H1 (cell line): ENCODE measurements around the gene GSTO1. TPM values are rescaled to one million over a fixed set of nuclear protein-coding genes. Genes with fewer than 3 reads are reported as not detected.
A peak's percentile ranks its signal among the peaks of the same experiment; 100 is the strongest.

Experiments used
- CTCF ChIA-PET: fragments of 300-600 bp; sonication (Branson Sonifier 250); formaldehyde crosslinking; loops from one replicate; lab custom pipeline; 2021; ENCODE audit not compliant: partially characterized antibody; lab: Charles Lee
- POLR2A ChIA-PET: fragments of 300-600 bp; sonication (Branson Sonifier 250); formaldehyde crosslinking; loops from one replicate; lab custom pipeline; 2021; ENCODE audit warnings: inconsistent platforms; ENCODE audit not compliant: partially characterized antibody; lab: Charles Lee
- DNase-seq, 2 experiments: peaks; one replicate each; pipeline versions ENCODE4 v3.0.0 to v3.0.0-alpha.2; 2010 to 2022; ENCODE audit warnings: low spot score in 2 of 2, low read depth in 1 of 2, mixed read lengths in 1 of 2
- FAIRE-seq: peaks from 2 replicates; lab custom pipeline; 2011; peaks lifted over from hg19 to GRCh38; lab: Jason Lieb, UNC
- H2AFZ ChIP-seq: 2 replicates; pipeline ENCODE4 v1.8.1; 2012; ENCODE audit warnings: low read length, inconsistent platforms
- H2AK5ac ChIP-seq: 2 replicates; pipeline ENCODE4 v1.6.1; 2013; ENCODE audit warnings: low read depth, low read length
- H2BK120ac ChIP-seq: replicated peaks from 2 replicates; pipeline ENCODE3; 2013; ENCODE audit warnings: low read depth, low read length, inconsistent platforms
- H2BK12ac ChIP-seq: 2 replicates; pipeline ENCODE4 v1.6.1; 2013; ENCODE audit warnings: low read depth, low read length
- H2BK15ac ChIP-seq: 2 replicates; pipeline ENCODE4 v1.6.1; 2013; ENCODE audit warnings: low read length
- H2BK20ac ChIP-seq: 2 replicates; pipeline ENCODE4 v1.6.1; 2013; ENCODE audit warnings: low read length
- H2BK5ac ChIP-seq: 2 replicates; pipeline ENCODE4 v1.6.1; 2013; ENCODE audit warnings: low read depth, low read length
- H3K14ac ChIP-seq: 2 replicates; pipeline ENCODE4 v1.6.1; 2013; ENCODE audit warnings: inconsistent platforms; ENCODE audit not compliant: insufficient read length
- H3K18ac ChIP-seq: 2 replicates; pipeline ENCODE4 v1.6.1; 2013; ENCODE audit warnings: low read length; ENCODE audit errors: extremely low read depth
- H3K23ac ChIP-seq: 2 replicates; pipeline ENCODE4 v1.6.1; 2013; ENCODE audit warnings: inconsistent platforms; ENCODE audit not compliant: insufficient read length
- H3K23me2 ChIP-seq: 2 replicates; pipeline ENCODE4 v1.6.1; 2013; ENCODE audit warnings: low read depth, low read length
- H3K27ac ChIP-seq: 2 replicates; pipeline ENCODE4 v1.6.1; 2011; ENCODE audit warnings: low read depth, low read length, inconsistent platforms
- H3K27me3 ChIP-seq, 4 experiments: replicated peaks in 1 of 4; 1 replicate in 1 of 4; 2 replicates in 3 of 4; pipeline versions ENCODE4 v1.6.1 to v1.8.1; 2011 to 2013; ENCODE audit warnings: low read length in 3 of 4, mild to moderate bottlenecking in 3 of 4, inconsistent platforms in 2 of 4, mixed read lengths in 2 of 4, moderate library complexity in 1 of 4; ENCODE audit not compliant: control insufficient read depth in 3 of 4, insufficient read depth in 3 of 4; ENCODE audit errors: extremely low read depth in 1 of 4
- H3K36me3 ChIP-seq, 4 experiments: 2 replicates each; pipeline versions ENCODE4 v1.6.1 to v1.8.1; 2011 to 2013; ENCODE audit warnings: mild to moderate bottlenecking in 4 of 4, low read length in 3 of 4, moderate library complexity in 2 of 4, control low read depth in 1 of 4, inconsistent platforms in 1 of 4; ENCODE audit not compliant: insufficient read depth in 4 of 4, control insufficient read depth in 2 of 4
- H3K4ac ChIP-seq: replicated peaks from 2 replicates; pipeline ENCODE3; 2013; ENCODE audit warnings: low read length, low read depth, mixed read lengths, inconsistent platforms; ENCODE audit not compliant: insufficient read length
- H3K4me1 ChIP-seq, 4 experiments: replicated peaks in 1 of 4; 1 replicate in 1 of 4; 2 replicates in 3 of 4; pipeline versions ENCODE4 v1.6.1 to v1.8.1; 2011 to 2013; ENCODE audit warnings: low read length in 3 of 4, inconsistent platforms in 2 of 4, mixed read lengths in 1 of 4; ENCODE audit not compliant: insufficient read depth in 4 of 4, control insufficient read depth in 3 of 4
- H3K4me2 ChIP-seq, 2 experiments: 2 replicates each; pipeline versions ENCODE4 v1.6.1 to v1.8.1; 2011 to 2013; ENCODE audit warnings: low read depth in 2 of 2, low read length in 2 of 2, control low read depth in 1 of 2, inconsistent platforms in 1 of 2, mild to moderate bottlenecking in 1 of 2; ENCODE audit not compliant: insufficient read depth in 1 of 2
- H3K4me3 ChIP-seq, 4 experiments: fragments of 200-600, 300-600 bp in 1 of 4; sonication (generic), shearing (Covaris generic), sonication (Bioruptor Twin) in 1 of 4; 2 replicates each; pipeline versions ENCODE4 v1.5.1 to v1.8.1; 2011 to 2016; ENCODE audit warnings: low read length in 4 of 4, low read depth in 3 of 4, control low read depth in 2 of 4, inconsistent platforms in 2 of 4, mild to moderate bottlenecking in 2 of 4, mixed read lengths in 1 of 4, moderate library complexity in 1 of 4; ENCODE audit not compliant: insufficient read depth in 2 of 4; ENCODE audit errors: extremely low read depth in 1 of 4
- H3K56ac ChIP-seq: replicated peaks from 2 replicates; pipeline ENCODE3; 2013; ENCODE audit warnings: low read depth, mild to moderate bottlenecking, mixed read lengths, low read length, inconsistent platforms; ENCODE audit not compliant: insufficient read length
- H3K79me1 ChIP-seq: 2 replicates; pipeline ENCODE4 v1.6.1; 2013; ENCODE audit warnings: low read depth, low read length, control low read depth
- H3K79me2 ChIP-seq, 2 experiments: 2 replicates each; pipeline versions ENCODE4 v1.6.1 to v1.8.1; 2012 to 2013; ENCODE audit warnings: low read length in 2 of 2, mild to moderate bottlenecking in 2 of 2, inconsistent platforms in 1 of 2; ENCODE audit not compliant: insufficient read depth in 2 of 2, control insufficient read depth in 1 of 2
- H3K9ac ChIP-seq, 4 experiments: replicated peaks in 1 of 4; 1 replicate in 1 of 4; 2 replicates in 3 of 4; pipeline versions ENCODE4 v1.6.1 to v1.8.1; 2011 to 2013; ENCODE audit warnings: low read depth in 3 of 4, low read length in 3 of 4, control low read depth in 2 of 4, mild to moderate bottlenecking in 2 of 4, moderate library complexity in 2 of 4, inconsistent platforms in 1 of 4; ENCODE audit errors: extremely low read depth in 1 of 4
- H3K9me3 ChIP-seq, 2 experiments: 2 replicates each; pipeline versions ENCODE4 v1.6.1 to v1.8.1; 2012 to 2013; ENCODE audit warnings: mild to moderate bottlenecking in 2 of 2, moderate library complexity in 2 of 2, control low read depth in 1 of 2, inconsistent platforms in 1 of 2, low read depth in 1 of 2, low read length in 1 of 2, mixed read lengths in 1 of 2; ENCODE audit not compliant: insufficient read depth in 2 of 2
- H4K20me1 ChIP-seq, 2 experiments: replicated peaks in 1 of 2; 2 replicates each; pipeline versions ENCODE3 to v1.8.1; 2011 to 2013; ENCODE audit warnings: inconsistent platforms in 2 of 2, low read length in 2 of 2, mild to moderate bottlenecking in 1 of 2; ENCODE audit not compliant: insufficient read depth in 2 of 2, control insufficient read depth in 1 of 2
- H4K5ac ChIP-seq: 2 replicates; pipeline ENCODE4 v1.6.1; 2013; ENCODE audit warnings: low read length, low read depth, mixed read lengths, inconsistent platforms; ENCODE audit not compliant: insufficient read length
- H4K8ac ChIP-seq: 2 replicates; pipeline ENCODE4 v1.8.0; 2013; ENCODE audit warnings: mild to moderate bottlenecking, moderate library complexity, low read length, inconsistent platforms; ENCODE audit not compliant: insufficient read depth; ENCODE audit errors: extremely low read depth
- H4K91ac ChIP-seq: replicated peaks from 2 replicates; pipeline ENCODE3; 2013; ENCODE audit warnings: low read length, mixed read lengths, inconsistent platforms; ENCODE audit not compliant: insufficient read length
- FOSL1 ChIP-seq: IDR thresholded peaks from 2 replicates; pipeline ENCODE4 v1.6.1; 2011; ENCODE audit warnings: mild to moderate bottlenecking, low read depth, low read length, moderate library complexity; ENCODE audit not compliant: insufficient read depth
- GTF2F1 ChIP-seq: IDR thresholded peaks from 2 replicates; pipeline ENCODE4 v1.6.1; 2012; ENCODE audit warnings: low read depth, low read length, improper control_type of control experiment, borderline replicate concordance
- HDAC2 ChIP-seq, 2 experiments: fragments of 300-600 bp in 1 of 2; sonication (generic) in 1 of 2; IDR thresholded peaks; 2 replicates each; pipeline ENCODE4 v1.6.1; 2011 to 2012; ENCODE audit warnings: low read depth in 2 of 2, low read length in 2 of 2, mild to moderate bottlenecking in 2 of 2, moderate library complexity in 2 of 2, borderline replicate concordance in 1 of 2, inconsistent platforms in 1 of 2
- MAFK ChIP-seq: IDR thresholded peaks from 2 replicates; pipeline ENCODE4 v1.6.1; 2012; ENCODE audit warnings: low read depth, mild to moderate bottlenecking, improper control_type of control experiment, low read length
- NRF1 ChIP-seq: IDR thresholded peaks from 2 replicates; pipeline ENCODE4 v1.6.1; 2011; ENCODE audit warnings: mild to moderate bottlenecking, low read depth, low read length, improper control_type of control experiment
- POLR2AphosphoS5 ChIP-seq: IDR thresholded peaks from 2 replicates; pipeline ENCODE4 v1.6.1; 2011; ENCODE audit warnings: low read depth, low read length
- POU5F1 ChIP-seq: IDR thresholded peaks from 2 replicates; pipeline ENCODE4 v1.6.1; 2011; ENCODE audit warnings: low read depth, mild to moderate bottlenecking, low read length, moderate library complexity
- RNF2 ChIP-seq: fragments of 200-900, 300-1000 bp; sonication (generic); IDR thresholded peaks from 2 replicates; pipeline ENCODE4 v1.7.1; 2016; ENCODE audit warnings: borderline replicate concordance, low read depth, mild to moderate bottlenecking, antibody characterized with exemption, low read length; ENCODE audit not compliant: poor library complexity, severe bottlenecking; ENCODE audit errors: missing control alignments
- SAP30 ChIP-seq: fragments of 300-600 bp; sonication (generic); IDR thresholded peaks from 2 replicates; pipeline ENCODE4 v1.7.1; 2012; ENCODE audit warnings: low read length, moderate library complexity, mild to moderate bottlenecking, inconsistent platforms; ENCODE audit not compliant: insufficient read depth, insufficient replicate concordance
- SP1 ChIP-seq: IDR thresholded peaks from 2 replicates; pipeline ENCODE4 v1.6.1; 2011; ENCODE audit warnings: low read depth, low read length
- SP4 ChIP-seq: IDR thresholded peaks from 2 replicates; pipeline ENCODE4 v1.6.1; 2012; ENCODE audit warnings: low read length, inconsistent platforms
- TAF7 ChIP-seq: optimal IDR thresholded peaks from 2 replicates; pipeline ENCODE3; 2011; ENCODE audit warnings: low read depth, mild to moderate bottlenecking, inconsistent platforms, low read length, moderate library complexity, borderline replicate concordance
- WGBS, 2 experiments: shearing (Covaris generic) in 1 of 2; methylation state at CpG; one replicate each; pipeline versions ENCODE4 v1.1.6 to v1.1.7; 2013 to 2015; ENCODE audit warnings: low lambda C conversion rate in 2 of 2, mixed read lengths in 2 of 2, inconsistent platforms in 1 of 2, low coverage in 1 of 2, missing lambda C conversion rate in 1 of 2; ENCODE audit not compliant: insufficient replicate concordance in 2 of 2, insufficient coverage in 1 of 2, insufficient read length in 1 of 2; ENCODE audit errors: extremely low coverage in 1 of 2, missing lambda C conversion rate in 1 of 2; 5-methylcytosine and 5-hydroxymethylcytosine counted together
- polyA plus RNA-seq, 7 experiments: library from polyadenylated mRNA; depleted of rRNA in 3 of 7; stranded (reverse) in 5 of 7; unstranded in 2 of 7; fragments of >200 nt in 5 of 7; fragments of 200-250 nt in 2 of 7; gene quantifications; 1 replicate in 5 of 7; 2 replicates in 1 of 7; 4 replicates in 1 of 7; pipeline versions ENCODE4 v1.2.1 to v1.2.3, GENCODE V29; 2011 to 2013; ENCODE audit warnings: missing spikeins in 2 of 7, mixed read lengths in 2 of 7
- total RNA-seq: library from RNA; stranded (reverse); fragmentation: NEBNext Ultra II Directional; extraction: Animal tissue kit (Norgen Biotek cat#: 25700); gene quantifications from 2 replicates; pipeline ENCODE4 v1.2.1, GENCODE V29; 2021

GSTO1 gene
- total and polyA plus RNA-seq, 2 of the 8 experiments (the other 6 are each of a cell fraction or from before 2014, with no cell fraction given): 22.4 to 32.5 TPM

GRCh38 chr10:104256335-104256961, 1.8 kb downstream of the GSTO1 start:
- no peak overlapping the region for H2BK5ac ChIP-seq
- no peak overlapping the region for H3K56ac ChIP-seq
- H3K14ac ChIP-seq: no peak overlapping the region
- H3K36me3 ChIP-seq: peaks cover 0 to 8% (median 3%) of the 10 kb centered on the region in 4 experiments; a peak in 4 of 8 replicates
- peaks cover 0 to 9% (median 5%) of the 10 kb centered on the region in 4 experiments; a peak in 5 of 7 replicates for H3K27me3 ChIP-seq
- H3K4me1 ChIP-seq: peaks cover 5 to 20% (median 16%) of the 10 kb centered on the region in 4 experiments
- H2BK120ac ChIP-seq: no peak overlapping the region
- no peak overlapping the region for H3K4ac ChIP-seq
- no peaks in the 10 kb centered on the region; the same call in 1 of the 2 replicates for H3K79me1 ChIP-seq
- no peak overlapping the region for H2BK12ac ChIP-seq
- no peaks in the 10 kb centered on the region for H3K79me2 ChIP-seq
- no peak overlapping the region for H4K5ac ChIP-seq
- H3K4me3 ChIP-seq: no peak overlapping the region
- H3K27ac ChIP-seq: no peak overlapping the region
- DNase-seq (no peak), FAIRE-seq (no peak)
- H3K9me3 ChIP-seq: no peaks in the 10 kb centered on the region
- POLR2A ChIA-PET: interaction anchor here (1.0 to 7.7 kb wide), 4 partner anchors 13 to 135 kb away, joined by 3 to 81 read pairs (median 14); partner anchors contain the start of genes GSTO2 and SFR1
- H4K20me1 ChIP-seq: peaks cover 2 to 10% of the 10 kb centered on the region in 2 experiments
- H3K9ac ChIP-seq: no peak overlapping the region
- H2AK5ac ChIP-seq: no peak overlapping the region
- H3K4me2 ChIP-seq: peak overlapping the region in 1 of 2 experiments; percentile 93; a peak in 1 of 4 replicates
- no peak overlapping the region for H2BK20ac ChIP-seq
- H4K91ac ChIP-seq: no peak overlapping the region
- H2AFZ ChIP-seq: no peak overlapping the region
- 84% methylated on average over 1 of the region's 1 CpG; no CpG with 5 or more reads in 1 of the 2 experiments for WGBS, 2 experiments
- no peak overlapping the region for H4K8ac ChIP-seq
- H3K23me2 ChIP-seq: peaks cover 9% of the 10 kb centered on the region
- CTCF ChIA-PET: interaction anchor here (0.6 to 1.5 kb wide), 6 partner anchors 11 to 595 kb away, joined by 3 to 7 read pairs (median 4); no protein-coding TSS in a partner anchor
- H3K23ac ChIP-seq: no peak overlapping the region
- no peak overlapping the region for H2BK15ac ChIP-seq
- no peak overlapping the region for H3K18ac ChIP-seq
- TF ChIP-seq TAF7 (no peak), POLR2AphosphoS5 (no peak), RNF2 (no peak), SP4 (no peak), FOSL1 (no peak), GTF2F1 (no peak), MAFK (no peak), SP1 (no peak), SAP30 (no peak), POU5F1 (no peak), NRF1 (no peak), HDAC2 (IDR thresholded peaks at IDR 0.05; ENCODE audit: borderline replicate concordance in 1 of 2, low read depth in 2 of 2, low read length in 2 of 2) (no peak)
